Thyroid gland (tissue), 4 donors: Measurements from ENCODE around the gene UPP1. TPM values are rescaled to one million over a fixed set of nuclear protein-coding genes. Genes with fewer than 3 reads are reported as not detected.

Experiments
- DNase-seq, 2 donors: peaks; one replicate each; pipeline ENCODE4 v3.0.0-alpha.2; 2019
- H3K27ac ChIP-seq, 3 donors: fragments of 200-600 bp; sonication (generic); 1 replicate in 2 of 3; 2 replicates in 1 of 3; pipeline ENCODE4 v1.5.1; 2016 to 2019; ENCODE audit warnings: mild to moderate bottlenecking in 1 of 3, moderate library complexity in 1 of 3
- H3K27me3 ChIP-seq: fragments of 200-600 bp; sonication (generic); one replicate; pipeline ENCODE4 v1.5.1; 2019
- H3K36me3 ChIP-seq, 2 donors: fragments of 200-600 bp; sonication (generic); one replicate each; pipeline ENCODE4 v1.5.1; 2016 to 2019
- H3K4me1 ChIP-seq, 2 donors: fragments of 200-600 bp; sonication (generic); one replicate each; pipeline ENCODE4 v1.5.1; 2017 to 2019
- H3K4me3 ChIP-seq, 3 donors: fragments of 200-600 bp; sonication (generic); replicated peaks in 1 of 3; 1 replicate in 2 of 3; 2 replicates in 1 of 3; pipeline ENCODE4 v1.5.1; 2016; ENCODE audit warnings: mild to moderate bottlenecking in 1 of 3
- H3K9me3 ChIP-seq: fragments of 200-600 bp; sonication (generic); one replicate; pipeline ENCODE4 v1.5.1; 2017
- CTCF ChIP-seq, 6 experiments: fragments of 200-600 bp in 3 of 6; fragments of 450-650 bp in 3 of 6; sonication (generic) in 3 of 6; IDR thresholded peaks; one replicate each; pipeline ENCODE4 v1.5.1; 2016 to 2019; ENCODE audit warnings: antibody characterized with exemption in 6 of 6, mild to moderate bottlenecking in 2 of 6, inconsistent platforms in 1 of 6, moderate library complexity in 1 of 6
- POLR2A ChIP-seq, 2 donors: fragments of 450-650 bp; IDR thresholded peaks; one replicate each; pipeline ENCODE4 v1.6.1; 2017; ENCODE audit warnings: antibody characterized with exemption in 2 of 2, mild to moderate bottlenecking in 2 of 2, moderate library complexity in 1 of 2
- WGBS, 2 donors: methylation state at CpG; one replicate each; pipeline ENCODE4 v1.1.5; 2017; 5-methylcytosine and 5-hydroxymethylcytosine counted together
- intact Hi-C: fragments of 100-400 bp; cut with DNase I; formaldehyde crosslinking; loops from one replicate; pipeline ENCODE4 v1.15.1; 2023
- total RNA-seq, 4 donors: library from RNA; depleted of rRNA; stranded (reverse); fragments of >200 nt; gene quantifications; one replicate each; pipeline ENCODE4 v1.2.3, GENCODE V29; 2016

Gene UPP1
- total RNA-seq, 4 donors from 2014 or later = 11.3 to 16.9 (median 15.0) TPM

GRCh38 chr7:48052748-48053147 is 36.3 kb upstream of the UPP1 start:
- TF ChIP-seq CTCF (IDR thresholded peaks at IDR 0.05) (no peak), POLR2A (IDR thresholded peaks at IDR 0.05) (no peak)
- H3K4me3 ChIP-seq = no peak overlapping the region
- 78 to 92% methylated on average over 8 of the region's 8 CpGs for WGBS, 2 donors
- no peaks in the 10 kb centered on the region for H3K27me3 ChIP-seq
- no peak overlapping the region for H3K27ac ChIP-seq
- no peaks in the 10 kb centered on the region for H3K9me3 ChIP-seq
- intact Hi-C loops = no loop called here
- no peak for DNase-seq
- H3K36me3 ChIP-seq = no peaks in the 10 kb centered on the region
- H3K4me1 ChIP-seq = no peaks in the 10 kb centered on the region

- Histone ChIP-seq H3K27ac (no peak overlapping the region), H3K4me1 (no peaks in the 10 kb centered on the region), H3K27me3 (no peaks in the 10 kb centered on the region), H3K4me3 (no peak overlapping the region), H3K36me3 (no peaks in the 10 kb centered on the region), H3K9me3 (no peaks in the 10 kb centered on the region)
- TF ChIP-seq CTCF (IDR thresholded peaks at IDR 0.05) = no peak
- DNase-seq = no peak
- intact Hi-C loops = no loop called here
- 95% methylated on average over 2 of the region's 2 CpGs for WGBS, 2 donors
These were observed 35.3 kb upstream of the UPP1 start for GRCh38 chr7:48053736-48054135.

- Histone ChIP-seq H3K27me3 (no peaks in the 10 kb centered on the region), H3K4me1 (no peaks in the 10 kb centered on the region), H3K36me3 (no peaks in the 10 kb centered on the region), H3K9me3 (no peaks in the 10 kb centered on the region), H3K27ac (no peak overlapping the region), H3K4me3 (no peak overlapping the region)
- WGBS, 2 donors = 74 to 87% methylated on average over 2 of the region's 2 CpGs
- DNase-seq = no peak
- no peak for TF ChIP-seq CTCF (IDR thresholded peaks at IDR 0.05)
- TF ChIP-seq POLR2A (IDR thresholded peaks at IDR 0.05) = no peak
- intact Hi-C loops = no loop called here
These were observed 30.1 kb upstream of the UPP1 start for GRCh38 chr7:48058990-48059389.

GRCh38 chr7:48059706-48060105 is 29.4 kb upstream of the UPP1 start:
- Histone ChIP-seq H3K9me3 (no peaks in the 10 kb centered on the region), H3K27me3 (no peaks in the 10 kb centered on the region), H3K4me1 (no peaks in the 10 kb centered on the region), H3K27ac (no peak overlapping the region), H3K4me3 (no peak overlapping the region), H3K36me3 (no peaks in the 10 kb centered on the region)
- WGBS, 2 donors = 84 to 95% methylated on average over 5 of the region's 5 CpGs
- TF ChIP-seq POLR2A (IDR thresholded peaks at IDR 0.05) (no peak), CTCF (IDR thresholded peaks at IDR 0.05) (no peak)
- intact Hi-C loops = no loop called here
- DNase-seq = no peak

- Histone ChIP-seq H3K36me3 (no peaks in the 10 kb centered on the region), H3K27me3 (no peaks in the 10 kb centered on the region), H3K9me3 (no peaks in the 10 kb centered on the region), H3K27ac (no peak overlapping the region), H3K4me1 (no peaks in the 10 kb centered on the region), H3K4me3 (no peak overlapping the region)
- intact Hi-C loops = no loop called here
- DNase-seq = no peak
- WGBS, 2 donors = 85 to 86% methylated on average over 1 of the region's 1 CpG
- TF ChIP-seq CTCF (IDR thresholded peaks at IDR 0.05) (no peak), POLR2A (IDR thresholded peaks at IDR 0.05) (no peak)
These were observed 25.1 kb upstream of the UPP1 start for GRCh38 chr7:48063985-48064384.
